8988T (cell line): Measurements from ENCODE around the gene DACT2.
"Not testable (repeated sequence)": the region's sequence is repeated elsewhere in the genome, so short reads cannot be mapped to it uniquely, and the experiment has no call there.

Experiments
- DNase-seq: peaks from one replicate; pipeline ENCODE4 v3.0.0; 2011

DACT2 gene

GRCh38 chr6:168318579-168319278 is 848 bp downstream of the DACT2 start:
- DNase-seq = no peak

GRCh38 chr6:168318090-168318489 is 1.5 kb downstream of the DACT2 start:
- no peak for DNase-seq

DNA sequence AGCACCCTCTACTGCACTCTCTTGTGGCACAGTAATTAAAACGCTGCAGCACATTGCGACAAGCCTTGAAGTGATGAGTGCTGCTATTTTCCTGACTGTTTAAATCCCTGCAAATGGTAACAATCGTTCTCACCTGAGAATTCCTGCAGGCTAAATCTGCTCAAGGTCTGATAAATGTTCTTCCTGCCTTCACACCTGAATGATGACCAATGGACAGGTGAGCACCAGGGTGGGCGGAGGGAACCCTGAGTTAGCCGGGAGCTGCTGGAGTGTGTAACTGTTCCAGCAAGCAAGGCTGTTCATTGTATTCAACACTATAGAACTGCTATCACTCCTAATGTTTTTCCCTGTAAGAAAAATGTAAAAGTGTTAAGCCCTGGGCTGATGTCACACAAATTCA is 4.0 kb downstream of the DACT2 start:
- no peak for DNase-seq

- DNase-seq = no peak
Measured at GRCh38 chr6:168314948-168315347, 4.6 kb downstream of the DACT2 start.

DNA sequence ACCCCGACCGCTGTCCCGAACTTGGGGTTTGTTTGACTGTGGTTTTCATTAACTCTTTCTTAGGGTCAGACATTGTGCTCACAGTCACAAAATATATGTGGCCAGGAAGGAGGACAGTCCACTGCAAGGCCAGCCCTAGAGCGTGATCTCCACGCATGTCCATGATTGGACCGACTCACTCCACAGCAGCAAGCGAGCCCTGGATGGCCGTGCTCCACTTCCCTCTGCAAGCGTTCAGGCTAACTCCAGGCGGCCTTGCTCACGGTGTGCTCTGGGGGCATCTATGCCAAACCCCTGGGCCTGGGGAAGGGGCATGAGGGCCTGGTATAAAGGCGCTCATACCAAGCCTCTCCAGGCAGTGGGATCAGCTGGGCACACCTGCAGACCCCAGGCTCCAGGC is 5.6 kb downstream of the DACT2 start:
- DNase-seq = no peak

DNA sequence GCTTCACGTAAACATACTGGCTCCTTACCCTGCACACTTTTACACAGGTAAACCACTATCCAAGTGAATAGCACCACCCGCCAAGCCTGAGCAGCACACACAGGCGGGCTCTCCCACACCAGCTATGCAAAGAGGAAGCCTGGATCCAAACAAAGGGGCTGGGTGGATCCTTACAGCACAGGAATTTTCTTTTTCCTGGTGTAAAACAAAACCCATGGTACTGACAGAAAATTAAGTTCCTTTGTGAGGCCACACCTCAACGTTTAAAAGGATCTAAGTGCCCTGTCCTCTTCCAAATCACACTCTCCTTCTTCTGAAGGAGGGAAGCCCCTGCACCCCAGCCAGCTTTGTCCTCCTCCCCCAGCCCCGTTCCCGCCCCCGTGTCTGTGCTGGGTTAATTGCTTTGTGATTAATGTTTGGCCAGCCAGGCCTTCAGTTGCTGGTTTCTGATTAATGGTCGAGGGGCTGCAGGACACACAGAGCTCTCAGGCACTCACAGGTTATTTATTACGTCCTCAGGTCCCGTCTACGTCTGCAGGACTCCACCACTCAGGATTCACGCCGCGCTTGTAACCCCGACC is 6.1 kb downstream of the DACT2 start:
- DNase-seq = no peak

- not testable (repeated sequence) for DNase-seq
Measured at GRCh38 chr6:168312125-168312507, 7.5 kb downstream of the DACT2 start.

GRCh38 chr6:168311410-168312124 is 8.0 kb downstream of the DACT2 start:
- no peak for DNase-seq

- DNase-seq = no peak
Measured at GRCh38 chr6:168310945-168311344, 8.6 kb downstream of the DACT2 start.

GRCh38 chr6:168310403-168310802 is 9.2 kb downstream of the DACT2 start:
- DNase-seq = no peak

- no peak for DNase-seq
Measured at GRCh38 chr6:168309997-168310396, 9.6 kb downstream of the DACT2 start.

DNA sequence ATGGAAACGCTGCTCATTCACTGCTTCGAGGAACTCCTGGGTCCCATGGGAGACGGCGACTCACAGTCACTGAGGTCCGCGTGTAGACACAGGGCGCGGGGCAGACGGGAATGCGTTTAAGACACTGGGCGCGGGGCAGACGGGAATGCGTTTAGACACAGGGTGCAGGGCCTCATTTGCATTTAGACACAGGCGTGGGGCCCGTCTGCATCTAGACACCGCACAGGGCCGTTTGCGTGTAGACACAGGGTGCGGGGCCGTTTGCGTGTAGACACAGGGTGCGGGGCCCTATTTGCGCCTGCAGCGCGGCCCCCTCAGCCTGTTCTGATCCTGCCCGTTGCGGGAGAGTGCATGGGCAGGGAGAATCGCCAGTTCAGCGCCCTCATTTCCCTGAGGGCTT is 10.4 kb downstream of the DACT2 start:
- DNase-seq = no peak

DNA sequence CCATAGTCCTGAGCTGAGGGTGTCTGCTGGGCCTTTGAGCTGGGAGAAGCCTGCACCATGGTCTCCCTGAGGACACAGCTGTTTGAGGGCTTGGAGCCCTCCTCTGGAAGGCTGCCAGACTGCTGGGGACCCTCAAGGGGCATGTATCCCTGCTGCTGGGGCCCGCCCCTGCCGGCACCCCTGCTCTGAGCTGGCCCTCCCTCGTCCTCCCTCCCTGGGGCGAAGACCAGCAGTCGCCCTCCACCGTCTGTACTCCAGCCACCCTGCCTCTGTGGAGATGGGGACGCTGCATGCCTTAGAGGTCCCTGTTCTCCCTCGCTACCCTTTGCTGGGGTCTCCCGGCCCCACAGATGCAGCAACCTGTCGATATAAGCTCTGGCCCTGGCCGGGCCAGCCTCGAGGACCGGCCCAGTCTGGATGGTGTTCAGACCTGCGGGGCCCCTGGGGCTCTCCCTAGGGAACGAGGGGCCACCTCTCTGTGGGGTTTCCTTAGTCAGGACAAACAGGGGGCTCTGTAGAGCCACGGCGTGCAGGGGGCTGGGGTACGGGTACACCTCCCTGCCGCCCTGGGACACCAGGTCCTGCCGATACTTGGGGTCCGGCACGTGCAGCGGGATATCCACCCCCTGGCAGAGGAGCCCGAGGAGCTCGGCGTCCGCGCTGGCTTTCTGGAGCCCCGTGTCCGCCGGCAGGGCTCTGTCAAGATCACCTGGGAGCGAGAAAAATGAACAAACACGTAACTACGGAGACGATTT is 11.0 kb downstream of the DACT2 start:
- DNase-seq = no peak

GRCh38 chr6:168307695-168308021 is 11.9 kb downstream of the DACT2 start:
- no peak for DNase-seq

DNA sequence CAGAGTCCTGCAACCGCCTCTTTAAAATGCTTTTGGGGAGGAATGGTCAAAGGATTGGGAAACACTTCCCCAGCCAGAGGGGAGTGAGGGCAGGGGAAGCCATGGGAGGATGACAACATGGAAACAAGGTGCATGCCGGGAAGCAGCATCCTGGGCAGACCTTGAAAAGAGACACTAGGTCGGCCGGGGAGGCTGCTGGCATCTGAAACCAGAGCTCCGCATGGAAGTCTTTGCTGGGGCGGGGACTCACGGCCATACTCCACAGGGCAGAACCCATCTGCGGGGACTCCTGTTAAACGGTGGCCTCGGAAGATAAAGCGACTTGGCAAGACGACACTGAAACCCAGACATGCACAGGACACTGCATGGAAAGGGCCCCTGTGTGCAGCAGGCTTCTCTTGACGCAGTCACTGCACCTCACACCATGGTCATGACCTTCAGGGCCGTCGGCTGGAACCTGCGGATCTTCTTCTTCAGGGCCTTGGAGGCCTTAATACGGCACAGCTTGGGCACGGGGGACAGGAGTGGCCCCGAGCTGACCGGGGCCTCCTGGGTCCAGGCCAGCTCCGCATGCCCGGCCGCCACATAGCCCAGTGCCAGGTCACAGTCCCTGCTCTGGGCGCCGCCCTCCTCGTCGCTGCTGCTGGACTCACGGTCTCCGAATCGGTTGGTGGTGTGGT is 12.4 kb downstream of the DACT2 start:
- no peak for DNase-seq

GRCh38 chr6:168305863-168306262 is 13.7 kb downstream of the DACT2 start:
- DNase-seq = no peak

DNA sequence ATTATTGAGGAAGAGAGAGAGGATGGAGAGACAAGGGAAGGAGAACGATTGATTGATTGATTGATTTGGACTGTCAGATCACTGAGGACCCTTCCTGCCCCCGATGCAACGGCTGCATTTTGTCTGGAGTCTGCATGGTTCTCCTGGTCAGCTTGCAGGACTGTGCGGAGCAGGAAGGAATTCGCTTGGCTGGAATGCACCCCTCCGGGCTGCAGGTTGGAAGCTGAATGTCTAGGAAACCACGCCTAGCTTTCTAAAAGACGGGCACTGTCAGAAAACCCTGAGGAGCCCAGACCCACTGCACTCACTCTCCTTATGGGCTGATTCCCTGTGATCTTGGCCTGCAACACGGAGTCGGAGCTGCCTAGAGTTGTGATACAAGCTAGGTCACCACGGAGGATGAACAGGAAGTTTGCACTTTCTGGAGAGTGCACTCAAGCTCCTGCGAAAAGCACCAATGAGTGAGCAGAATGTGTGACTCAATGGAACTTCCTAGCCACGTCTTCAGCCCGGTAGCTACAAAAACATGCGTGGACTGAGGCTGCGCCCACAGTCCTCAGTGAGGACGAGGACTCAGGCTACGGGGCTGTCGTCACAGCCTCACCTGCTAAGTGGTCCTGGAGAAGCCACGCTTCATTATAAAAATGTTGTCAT is 14.4 kb downstream of the DACT2 start:
- no peak for DNase-seq

- no peak for DNase-seq
Measured at GRCh38 chr6:168304752-168305015, 14.9 kb downstream of the DACT2 start.

DNA sequence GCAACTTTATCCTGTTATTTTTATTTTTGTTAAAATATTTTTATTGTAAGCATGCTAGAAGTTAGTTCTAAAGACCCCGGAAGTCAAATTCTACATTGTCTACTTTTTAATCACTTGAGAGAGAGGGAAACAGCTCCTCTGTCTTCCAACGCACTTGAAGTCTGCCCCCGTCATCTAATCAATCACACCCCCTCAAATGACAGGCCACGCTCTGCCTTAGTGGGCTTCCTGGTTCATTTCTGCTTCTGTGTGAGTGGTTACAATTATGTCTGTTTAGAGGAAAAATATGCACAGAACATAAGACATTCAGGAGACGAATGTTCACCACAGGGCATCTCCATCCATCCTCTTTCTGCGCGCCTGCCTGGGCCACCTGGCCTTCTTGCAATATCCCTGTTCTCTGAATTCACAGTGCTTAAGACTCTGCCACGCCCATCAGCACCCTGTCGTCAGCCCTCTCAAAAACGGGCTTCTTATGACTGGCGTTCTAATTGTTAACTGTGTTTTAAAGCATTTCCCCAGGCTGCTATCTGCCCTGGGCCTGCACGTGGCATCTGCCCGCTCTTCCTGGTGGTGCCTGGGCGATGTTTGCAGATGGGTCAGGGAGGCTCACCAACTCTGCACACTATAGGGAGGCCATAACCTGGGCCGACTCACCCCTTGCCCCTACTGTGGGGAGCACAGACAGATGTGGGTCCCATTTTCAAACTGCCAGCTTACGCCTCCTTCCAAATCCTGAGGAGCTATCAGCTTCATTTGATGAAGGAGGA is 15.4 kb downstream of the DACT2 start:
- DNase-seq = no peak

DNA sequence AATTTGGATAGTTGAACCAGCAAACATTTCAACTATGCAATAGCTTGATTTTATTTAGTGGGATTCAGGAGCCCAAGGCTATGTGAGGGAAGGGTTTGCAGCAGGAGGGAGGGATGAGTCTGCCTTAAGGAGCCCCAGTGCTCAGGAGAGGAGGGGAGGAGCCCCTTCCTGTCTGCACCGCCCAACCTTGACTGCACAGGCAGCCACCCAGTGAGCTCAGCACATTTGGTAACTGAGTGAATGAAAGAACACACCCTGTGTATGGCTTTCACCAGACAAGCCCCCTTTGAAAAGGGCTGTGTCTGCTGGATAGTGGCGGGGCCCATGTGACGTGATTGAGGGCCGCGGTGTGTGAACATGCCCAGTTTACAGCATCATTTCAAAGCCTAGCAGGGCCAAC is 17.0 kb downstream of the DACT2 start:
- no peak for DNase-seq

GRCh38 chr6:168301648-168302398 is 17.8 kb downstream of the DACT2 start:
- no peak for DNase-seq
